Mucosa of descending colon (tissue), 3 donors: ENCODE data around the gene DRAM1. TPM values are rescaled to one million over a fixed set of nuclear protein-coding genes. Genes with fewer than 3 reads are reported as not detected.
"Not testable (repeated sequence)": the region's sequence is repeated elsewhere in the genome, so short reads cannot be mapped to it uniquely, and the experiment has no call there.

ENCODE experiments used
- ATAC-seq: fragments of 200-7000 bp; cut with Tn5 transposase; one replicate; pipeline ENCODE4 v1.9.1; 2020; ENCODE audit warnings: mild to moderate bottlenecking, moderate library complexity
- DNase-seq, 3 donors: peaks; one replicate each; pipeline ENCODE4 v3.0.0-alpha.2; 2020
- H3K36me3 ChIP-seq: fragments of 200-600 bp; one replicate; pipeline ENCODE4 v1.8.0; 2021; ENCODE audit warnings: low read depth, mild to moderate bottlenecking
- H3K4me1 ChIP-seq: fragments of 200-600 bp; one replicate; pipeline ENCODE4 v1.8.0; 2021; ENCODE audit warnings: low read depth, mild to moderate bottlenecking
- H3K4me3 ChIP-seq: fragments of 200-600 bp; one replicate; pipeline ENCODE4 v1.8.0; 2021; ENCODE audit warnings: mild to moderate bottlenecking
- H3K9me3 ChIP-seq: fragments of 200-600 bp; one replicate; pipeline ENCODE4 v1.8.0; 2021; ENCODE audit warnings: mild to moderate bottlenecking
- intact Hi-C, 2 donors: fragments of 100-400 bp; cut with DNase I in 1 of 2; cut with micrococcal nuclease in 1 of 2; formaldehyde crosslinking; loops; one replicate each; pipeline versions ENCODE4 v1.11.0 to v1.11.1; 2022; cut with DNase I, micrococcal nuclease
- total RNA-seq, 3 donors: library from RNA; stranded (reverse); fragmentation: NEBNext Ultra II Directional in 2 of 3; extraction: Animal tissue kit (Norgen Biotek cat#: 25700) in 2 of 3; gene quantifications; one replicate each; pipeline versions ENCODE4 v1.2.1 to v1.2.4, GENCODE V29; 2021 to 2023
- TF ChIP-seq, protein P1 (sequence below): fragments of 200-600 bp; IDR thresholded peaks from one replicate; pipeline ENCODE4 v1.8.0; 2022; ENCODE audit warnings: antibody characterized with exemption, mild to moderate bottlenecking
- donor health status: DM: no; HTN: no; CAD: no; lungs with moderate emphysema.
- donor health status: DM: no; HTN: no; CAD: no.
- donor health status: DM: no; HTN: yes; CAD: no.

Gene DRAM1
- total RNA-seq, 3 donors from 2014 or later: 4.3 to 25.2 (median 10.1) TPM

DNA sequence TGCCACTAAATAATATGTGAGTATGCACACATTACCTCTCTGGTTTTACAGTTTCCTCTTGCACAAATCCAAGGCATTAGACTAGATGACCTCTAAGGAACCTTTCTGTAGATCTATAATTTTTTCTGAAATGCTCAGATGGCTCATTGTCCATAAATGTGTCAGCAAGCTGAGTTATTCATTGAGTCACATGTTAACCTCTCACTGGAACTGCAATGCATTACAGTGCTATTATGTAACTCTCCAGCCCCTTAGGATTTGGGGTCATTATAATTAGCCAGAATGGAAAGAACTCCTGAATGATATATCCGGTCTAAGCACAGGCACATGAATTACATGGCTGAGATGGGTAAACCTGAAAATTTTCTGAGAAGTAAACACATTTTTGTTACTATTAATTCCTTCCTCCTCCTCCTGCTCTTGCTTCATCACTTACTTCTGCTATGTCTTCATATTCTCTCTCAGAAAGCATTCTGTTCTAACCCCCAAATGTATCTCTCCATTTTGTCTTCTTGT, 20.3 kb upstream of the DRAM1 start:
- Histone ChIP-seq H3K4me1 (peaks cover 8% of the 10 kb centered on the region), H3K36me3 (no peaks in the 10 kb centered on the region), H3K4me3 (no peak overlapping the region), H3K9me3 (no peaks in the 10 kb centered on the region)
- intact Hi-C loops: no loop called here
- TF ChIP-seq, protein P1, sequence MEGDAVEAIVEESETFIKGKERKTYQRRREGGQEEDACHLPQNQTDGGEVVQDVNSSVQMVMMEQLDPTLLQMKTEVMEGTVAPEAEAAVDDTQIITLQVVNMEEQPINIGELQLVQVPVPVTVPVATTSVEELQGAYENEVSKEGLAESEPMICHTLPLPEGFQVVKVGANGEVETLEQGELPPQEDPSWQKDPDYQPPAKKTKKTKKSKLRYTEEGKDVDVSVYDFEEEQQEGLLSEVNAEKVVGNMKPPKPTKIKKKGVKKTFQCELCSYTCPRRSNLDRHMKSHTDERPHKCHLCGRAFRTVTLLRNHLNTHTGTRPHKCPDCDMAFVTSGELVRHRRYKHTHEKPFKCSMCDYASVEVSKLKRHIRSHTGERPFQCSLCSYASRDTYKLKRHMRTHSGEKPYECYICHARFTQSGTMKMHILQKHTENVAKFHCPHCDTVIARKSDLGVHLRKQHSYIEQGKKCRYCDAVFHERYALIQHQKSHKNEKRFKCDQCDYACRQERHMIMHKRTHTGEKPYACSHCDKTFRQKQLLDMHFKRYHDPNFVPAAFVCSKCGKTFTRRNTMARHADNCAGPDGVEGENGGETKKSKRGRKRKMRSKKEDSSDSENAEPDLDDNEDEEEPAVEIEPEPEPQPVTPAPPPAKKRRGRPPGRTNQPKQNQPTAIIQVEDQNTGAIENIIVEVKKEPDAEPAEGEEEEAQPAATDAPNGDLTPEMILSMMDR: no peak
- peak; percentile 76 for ATAC-seq
- DNase-seq: no peak

DNA sequence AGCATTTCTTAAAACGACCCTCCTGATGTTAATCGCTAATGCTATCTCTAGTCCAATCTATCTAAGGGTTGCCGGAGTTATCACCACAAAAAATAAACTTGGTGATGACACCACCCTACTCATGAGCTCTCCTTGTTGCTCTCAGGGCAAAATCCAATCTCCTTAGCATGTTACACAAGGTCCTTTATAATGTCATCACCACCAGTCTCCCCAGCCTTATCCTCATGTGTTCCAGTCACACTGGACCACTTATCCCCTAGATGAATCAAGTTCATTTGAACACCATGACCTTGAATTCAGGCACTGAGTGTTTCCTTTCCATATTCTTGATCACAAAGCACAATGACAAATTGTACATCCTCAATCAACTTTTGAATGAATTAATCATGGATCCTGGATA, 19.0 kb upstream of the DRAM1 start:
- Histone ChIP-seq H3K4me1 (peaks cover 8% of the 10 kb centered on the region), H3K9me3 (no peaks in the 10 kb centered on the region), H3K4me3 (no peak overlapping the region), H3K36me3 (no peaks in the 10 kb centered on the region)
- no peak for ATAC-seq
- no peak for DNase-seq
- intact Hi-C loops: no loop called here
- TF ChIP-seq, protein P1: no peak

DNA sequence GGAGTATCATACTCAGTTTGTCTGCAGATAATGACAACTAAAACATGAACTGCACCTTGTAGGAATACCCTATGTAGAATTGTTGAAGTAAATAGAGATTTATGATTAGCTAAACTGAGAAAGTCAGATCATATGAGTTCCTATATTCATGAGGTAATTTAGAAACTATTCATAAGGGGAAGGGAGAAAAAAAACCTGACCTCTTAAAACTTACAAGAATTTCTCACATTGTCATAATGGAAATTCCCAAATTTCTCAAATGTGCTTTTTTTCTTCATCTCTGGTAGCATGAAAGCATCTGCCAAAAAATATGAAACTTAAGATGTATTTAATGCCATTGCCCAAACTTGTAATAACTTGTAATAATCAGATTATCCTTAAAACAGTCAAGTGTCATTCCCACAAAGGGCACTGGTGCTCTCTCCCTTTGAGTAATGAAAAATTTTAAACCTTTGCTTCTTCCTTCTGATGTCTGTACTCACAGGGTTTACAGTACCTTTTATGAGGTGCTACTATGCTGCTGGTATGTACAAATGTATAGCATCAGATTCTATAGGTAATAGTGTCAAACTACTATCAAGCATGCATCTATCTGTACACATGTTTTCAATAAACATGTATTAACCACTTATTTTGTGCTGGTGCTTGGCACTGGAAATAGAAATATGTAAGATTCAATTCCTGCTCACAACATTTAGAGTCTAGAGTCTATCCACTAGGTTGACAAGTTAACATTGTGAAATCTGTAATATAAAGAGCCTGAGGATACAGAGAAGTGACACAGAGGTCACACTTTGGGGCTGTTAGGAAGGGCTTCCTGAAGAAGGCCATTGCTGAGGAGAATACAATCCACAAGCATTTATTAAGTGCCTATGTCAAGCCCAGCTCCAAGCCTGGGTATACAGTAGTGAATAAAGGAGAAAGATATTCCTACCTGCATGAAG, 17.4 kb upstream of the DRAM1 start:
- Histone ChIP-seq H3K4me3 (no peak overlapping the region), H3K9me3 (no peaks in the 10 kb centered on the region), H3K36me3 (no peaks in the 10 kb centered on the region), H3K4me1 (peaks cover 8% of the 10 kb centered on the region)
- intact Hi-C loops: no loop called here
- TF ChIP-seq, protein P1: no peak
- DNase-seq (no peak), ATAC-seq (no peak)

DNA sequence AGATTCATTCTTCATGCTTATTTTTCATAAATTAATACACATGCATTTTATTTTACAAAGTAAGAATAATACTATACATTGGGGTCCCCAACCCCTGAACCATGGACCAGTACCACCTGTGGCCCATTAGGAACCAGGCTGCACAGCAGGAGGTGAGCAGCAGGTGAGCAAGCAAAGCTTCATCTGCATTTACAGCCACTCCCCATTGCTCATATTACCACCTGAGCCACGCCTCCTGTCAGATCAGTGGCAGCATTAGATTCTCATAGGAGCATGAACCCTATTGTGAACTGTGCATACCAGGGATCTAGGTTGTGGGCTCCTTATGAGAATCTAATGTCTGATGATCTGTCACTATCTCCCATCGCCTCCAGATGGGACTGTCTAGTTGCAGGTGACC, 15.7 kb upstream of the DRAM1 start:
- H3K4me3 ChIP-seq, H3K36me3 ChIP-seq, ATAC-seq, intact Hi-C loops, H3K4me1 ChIP-seq, DNase-seq, H3K9me3 ChIP-seq: not testable (repeated sequence)

DNA sequence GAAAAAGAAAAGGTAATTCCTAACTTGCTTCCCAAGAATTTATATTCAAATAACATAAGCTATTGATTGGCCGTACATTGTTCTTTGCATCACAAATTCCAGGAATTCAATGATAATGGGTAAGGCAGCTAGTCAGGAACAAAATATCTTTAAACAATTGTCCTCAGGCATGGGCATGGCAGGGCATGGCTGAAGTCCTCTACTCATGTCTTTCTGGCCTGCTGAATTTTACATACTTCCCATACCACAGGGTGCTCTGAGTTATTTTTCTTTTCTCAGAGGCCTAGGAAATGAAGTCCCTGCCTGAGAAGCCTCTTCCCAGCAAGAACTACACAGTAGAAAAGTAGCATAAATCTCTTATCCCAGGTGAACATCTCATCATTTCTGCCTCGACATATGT, 15.1 kb upstream of the DRAM1 start:
- intact Hi-C loops: no loop called here
- Histone ChIP-seq H3K9me3 (peaks cover 6% of the 10 kb centered on the region), H3K36me3 (no peaks in the 10 kb centered on the region), H3K4me1 (peaks cover 3% of the 10 kb centered on the region), H3K4me3 (no peak overlapping the region)
- TF ChIP-seq, protein P1: no peak
- no peak for ATAC-seq
- DNase-seq: no peak

DNA sequence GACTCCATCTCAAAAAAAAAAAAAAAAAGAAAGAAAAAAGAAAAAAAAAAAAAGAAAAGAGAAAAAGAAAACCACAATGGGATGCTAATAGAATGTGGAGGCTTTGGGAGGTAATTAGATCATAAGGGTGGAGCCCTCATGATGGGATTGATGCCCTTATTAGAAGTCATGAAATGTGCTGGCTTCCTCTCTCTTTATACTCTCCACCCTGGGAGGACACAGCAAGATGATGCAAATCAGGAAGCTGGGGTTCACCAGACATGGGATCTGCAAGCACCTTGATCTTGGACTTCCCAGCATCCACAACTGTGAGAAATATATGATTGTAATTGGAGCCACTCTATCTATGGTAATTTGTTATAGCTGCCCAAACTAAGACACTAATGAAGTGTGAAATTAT, 13.4 kb upstream of the DRAM1 start:
- no peak overlapping the region for H3K4me3 ChIP-seq
- peaks cover 6% of the 10 kb centered on the region for H3K9me3 ChIP-seq
- intact Hi-C loops: no loop called here
- DNase-seq: no peak
- TF ChIP-seq, protein P1: no peak
- H3K36me3 ChIP-seq: no peaks in the 10 kb centered on the region
- H3K4me1 ChIP-seq: no peaks in the 10 kb centered on the region
- ATAC-seq: no peak
